Measurements from ENCODE around the gene LY9. TPM values are rescaled to one million over a fixed set of nuclear protein-coding genes. Genes with fewer than 3 reads are reported as not detected.

Gene LY9
- polyA plus RNA-seq, 1 of the 3 experiments (the other 2 are of a cell fraction): not detected

- Histone ChIP-seq H3K9ac (no peak overlapping the region), H3K79me2 (ENCODE audit: insufficient read depth) (no peaks in the 10 kb centered on the region), H3K9me3 (no peaks in the 10 kb centered on the region), H2AFZ (ENCODE audit: low read depth) (no peak overlapping the region), H3K4me1 (ENCODE audit: control insufficient read depth in 1 of 2, insufficient read depth in 2 of 2, low read depth in 1 of 2, low read length in 1 of 2) (no peaks in the 10 kb centered on the region), H3K36me3 (replicated peaks in 1 of 2; ENCODE audit: control insufficient read depth in 1 of 2, insufficient read depth in 2 of 2, low read length in 1 of 2) (no peaks in the 10 kb centered on the region), H3K4me3 (ENCODE audit: low read depth in 2 of 2, low read length in 1 of 2) (no peak overlapping the region), H3F3A (replicated peaks; ENCODE audit: insufficient read depth) (no peaks in the 10 kb centered on the region), H3K27ac (ENCODE audit: low read depth in 2 of 2, low read length in 1 of 2) (no peak overlapping the region), H3K9me2 (no peaks in the 10 kb centered on the region), H4K20me1 (ENCODE audit: insufficient read depth) (no peaks in the 10 kb centered on the region), H3K4me2 (no peak overlapping the region), H3K27me3 (ENCODE audit: insufficient read depth) (peaks cover 40% of the 10 kb centered on the region; the same call in 1 of the 2 replicates)
- CTCF ChIA-PET: no interaction called here
- TF ChIP-seq NRF1 (IDR thresholded peaks at IDR 0.05; ENCODE audit: low read depth, low read length) (no peak), MEF2A (IDR thresholded peaks at IDR 0.05; ENCODE audit: borderline replicate concordance, low read depth) (no peak), TEAD4 (IDR thresholded peaks at IDR 0.05; ENCODE audit: borderline replicate concordance, insufficient read depth) (no peak), YY1 (IDR thresholded peaks at IDR 0.05; ENCODE audit: low read depth) (no peak), POLR2AphosphoS5 (IDR thresholded peaks at IDR 0.05; ENCODE audit: low read depth, low read length) (no peak), CHD2 (IDR thresholded peaks at IDR 0.05; ENCODE audit: low read length, partially characterized antibody) (no peak), MXI1 (IDR thresholded peaks at IDR 0.05; ENCODE audit: low read depth, low read length) (no peak), RXRA (IDR thresholded peaks at IDR 0.05; ENCODE audit: borderline replicate concordance, low read depth) (no peak), RAD21 (IDR thresholded peaks at IDR 0.05; ENCODE audit: low read length) (no peak)
- TF ChIP-seq, protein P1, sequence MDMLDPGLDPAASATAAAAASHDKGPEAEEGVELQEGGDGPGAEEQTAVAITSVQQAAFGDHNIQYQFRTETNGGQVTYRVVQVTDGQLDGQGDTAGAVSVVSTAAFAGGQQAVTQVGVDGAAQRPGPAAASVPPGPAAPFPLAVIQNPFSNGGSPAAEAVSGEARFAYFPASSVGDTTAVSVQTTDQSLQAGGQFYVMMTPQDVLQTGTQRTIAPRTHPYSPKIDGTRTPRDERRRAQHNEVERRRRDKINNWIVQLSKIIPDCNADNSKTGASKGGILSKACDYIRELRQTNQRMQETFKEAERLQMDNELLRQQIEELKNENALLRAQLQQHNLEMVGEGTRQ (IDR thresholded peaks at IDR 0.05; ENCODE audit: borderline replicate concordance, low read depth, low read length): no peak
- TF ChIP-seq, protein P2, sequence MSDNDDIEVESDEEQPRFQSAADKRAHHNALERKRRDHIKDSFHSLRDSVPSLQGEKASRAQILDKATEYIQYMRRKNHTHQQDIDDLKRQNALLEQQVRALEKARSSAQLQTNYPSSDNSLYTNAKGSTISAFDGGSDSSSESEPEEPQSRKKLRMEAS (IDR thresholded peaks at IDR 0.05; ENCODE audit: low read depth): no peak
- TF ChIP-seq, protein P3, sequence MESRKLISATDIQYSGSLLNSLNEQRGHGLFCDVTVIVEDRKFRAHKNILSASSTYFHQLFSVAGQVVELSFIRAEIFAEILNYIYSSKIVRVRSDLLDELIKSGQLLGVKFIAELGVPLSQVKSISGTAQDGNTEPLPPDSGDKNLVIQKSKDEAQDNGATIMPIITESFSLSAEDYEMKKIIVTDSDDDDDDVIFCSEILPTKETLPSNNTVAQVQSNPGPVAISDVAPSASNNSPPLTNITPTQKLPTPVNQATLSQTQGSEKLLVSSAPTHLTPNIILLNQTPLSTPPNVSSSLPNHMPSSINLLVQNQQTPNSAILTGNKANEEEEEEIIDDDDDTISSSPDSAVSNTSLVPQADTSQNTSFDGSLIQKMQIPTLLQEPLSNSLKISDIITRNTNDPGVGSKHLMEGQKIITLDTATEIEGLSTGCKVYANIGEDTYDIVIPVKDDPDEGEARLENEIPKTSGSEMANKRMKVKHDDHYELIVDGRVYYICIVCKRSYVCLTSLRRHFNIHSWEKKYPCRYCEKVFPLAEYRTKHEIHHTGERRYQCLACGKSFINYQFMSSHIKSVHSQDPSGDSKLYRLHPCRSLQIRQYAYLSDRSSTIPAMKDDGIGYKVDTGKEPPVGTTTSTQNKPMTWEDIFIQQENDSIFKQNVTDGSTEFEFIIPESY (IDR thresholded peaks at IDR 0.05; ENCODE audit: borderline replicate concordance, low read depth): no peak
- TF ChIP-seq, protein P4, sequence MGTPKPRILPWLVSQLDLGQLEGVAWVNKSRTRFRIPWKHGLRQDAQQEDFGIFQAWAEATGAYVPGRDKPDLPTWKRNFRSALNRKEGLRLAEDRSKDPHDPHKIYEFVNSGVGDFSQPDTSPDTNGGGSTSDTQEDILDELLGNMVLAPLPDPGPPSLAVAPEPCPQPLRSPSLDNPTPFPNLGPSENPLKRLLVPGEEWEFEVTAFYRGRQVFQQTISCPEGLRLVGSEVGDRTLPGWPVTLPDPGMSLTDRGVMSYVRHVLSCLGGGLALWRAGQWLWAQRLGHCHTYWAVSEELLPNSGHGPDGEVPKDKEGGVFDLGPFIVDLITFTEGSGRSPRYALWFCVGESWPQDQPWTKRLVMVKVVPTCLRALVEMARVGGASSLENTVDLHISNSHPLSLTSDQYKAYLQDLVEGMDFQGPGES (IDR thresholded peaks at IDR 0.05; ENCODE audit: low read depth, low read length): no peak
- 11% methylated on average over 6 of the region's 6 CpGs for WGBS (ENCODE audit: low lambda C conversion rate)
- DNase-seq: no peak
- POLR2A ChIA-PET: no interaction called here
Measured at GRCh38 chr1:160814316-160814715, 18.3 kb downstream of the LY9 start.

DNA sequence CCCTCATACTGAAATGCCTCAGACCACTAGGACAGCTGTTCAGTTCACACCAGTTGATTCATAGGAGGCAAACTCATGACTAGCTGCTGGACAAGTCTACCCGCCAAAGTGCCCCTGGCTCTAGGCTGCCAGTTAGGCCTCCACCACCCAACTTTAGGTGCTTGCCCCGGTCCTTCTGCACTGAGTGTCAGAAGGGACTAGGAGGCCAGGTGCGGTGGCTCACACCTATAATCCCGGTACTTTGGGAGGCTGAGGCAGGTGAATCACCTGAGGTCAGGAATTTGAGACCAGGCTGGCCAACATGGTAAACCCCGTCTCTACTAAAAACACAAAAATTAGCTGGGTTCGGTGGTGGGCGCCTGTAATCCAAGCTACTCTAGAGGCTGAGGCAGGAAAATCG lies 18.9 kb downstream of the LY9 start:
- H3K27ac ChIP-seq (ENCODE audit: low read depth in 2 of 2, low read length in 1 of 2): no peak overlapping the region
- no peaks in the 10 kb centered on the region for H3K9me3 ChIP-seq
- DNase-seq: no peak
- no peak overlapping the region for H3K9ac ChIP-seq
- H3K4me1 ChIP-seq (ENCODE audit: control insufficient read depth in 1 of 2, insufficient read depth in 2 of 2, low read depth in 1 of 2, low read length in 1 of 2): no peaks in the 10 kb centered on the region
- H2AFZ ChIP-seq (ENCODE audit: low read depth): no peak overlapping the region
- H3K79me2 ChIP-seq (ENCODE audit: insufficient read depth): no peaks in the 10 kb centered on the region
- no peaks in the 10 kb centered on the region for H3K9me2 ChIP-seq
- H3F3A ChIP-seq (replicated peaks; ENCODE audit: insufficient read depth): no peaks in the 10 kb centered on the region
- no peaks in the 10 kb centered on the region for H3K36me3 ChIP-seq (replicated peaks in 1 of 2; ENCODE audit: control insufficient read depth in 1 of 2, insufficient read depth in 2 of 2, low read length in 1 of 2)
- H3K27me3 ChIP-seq (ENCODE audit: insufficient read depth): peaks cover 40% of the 10 kb centered on the region; the same call in 1 of the 2 replicates
- ChIA-PET CTCF (no interaction called here), POLR2A (no interaction called here)
- H4K20me1 ChIP-seq (ENCODE audit: insufficient read depth): no peaks in the 10 kb centered on the region
- WGBS (ENCODE audit: low lambda C conversion rate): 13% methylated on average over 8 of the region's 8 CpGs
- no peak overlapping the region for H3K4me3 ChIP-seq (ENCODE audit: low read depth in 2 of 2, low read length in 1 of 2)
- no peak for TF ChIP-seq EZH2phosphoT487 (IDR thresholded peaks at IDR 0.05; ENCODE audit: borderline replicate concordance, low read depth)
- TF ChIP-seq RFX5 (IDR thresholded peaks at IDR 0.05; ENCODE audit: low read length): no peak
- TF ChIP-seq CTCF (IDR thresholded peaks at IDR 0.05): no peak
- no peak for TF ChIP-seq PBX3 (IDR thresholded peaks at IDR 0.05)
- TF ChIP-seq YY1 (IDR thresholded peaks at IDR 0.05; ENCODE audit: low read depth): no peak
- TF ChIP-seq FOXM1 (IDR thresholded peaks at IDR 0.05; ENCODE audit: low read depth): no peak
- no peak for TF ChIP-seq POLR2AphosphoS5 (IDR thresholded peaks at IDR 0.05; ENCODE audit: low read depth, low read length)
- TF ChIP-seq RCOR1 (IDR thresholded peaks at IDR 0.05; ENCODE audit: low read length): no peak
- TF ChIP-seq FOXJ3 (CRISPR knock-in tag; IDR thresholded peaks at IDR 0.05): no peak
- no peak for TF ChIP-seq CHD2 (IDR thresholded peaks at IDR 0.05; ENCODE audit: low read length, partially characterized antibody)
- TF ChIP-seq JUND (IDR thresholded peaks at IDR 0.05): no peak
- TF ChIP-seq TEAD4 (IDR thresholded peaks at IDR 0.05; ENCODE audit: borderline replicate concordance, insufficient read depth): no peak
- H3K4me2 ChIP-seq: no peak overlapping the region

Data from SK-N-SH (cell line).